G401.6 (cell line): ENCODE data around the gene PNKP.
"Not testable (repeated sequence)": the region's sequence is repeated elsewhere in the genome, so short reads cannot be mapped to it uniquely, and the experiment has no call there.

Source experiments
- FAIRE-seq: peaks from 2 replicates; lab custom pipeline; 2012; peaks lifted over from hg19 to GRCh38; lab: Jason Lieb, UNC

The PNKP gene

GRCh38 chr19:49845414-49845813, 22.0 kb downstream of the PNKP start:
- FAIRE-seq = no peak

- no peak for FAIRE-seq
These were observed 23.0 kb downstream of the PNKP start for GRCh38 chr19:49844138-49845095.

- FAIRE-seq = no peak
These were observed 24.1 kb downstream of the PNKP start for GRCh38 chr19:49843265-49843664.

- no peak for FAIRE-seq
These were observed 26.6 kb downstream of the PNKP start for GRCh38 chr19:49840736-49841249.

GRCh38 chr19:49840321-49840720, 27.1 kb downstream of the PNKP start:
- FAIRE-seq = no peak

- no peak for FAIRE-seq
These were observed 27.7 kb downstream of the PNKP start for GRCh38 chr19:49839713-49840112.

- no peak for FAIRE-seq
These were observed 28.3 kb downstream of the PNKP start for GRCh38 chr19:49838885-49839588.

GRCh38 chr19:49837425-49837824, 30.0 kb downstream of the PNKP start:
- no peak for FAIRE-seq

- no peak for FAIRE-seq
These were observed 30.4 kb downstream of the PNKP start for GRCh38 chr19:49837009-49837310.

GRCh38 chr19:49836176-49837008, 31.0 kb downstream of the PNKP start:
- FAIRE-seq = no peak

GRCh38 chr19:49835562-49835961, 31.8 kb downstream of the PNKP start:
- FAIRE-seq = no peak

GRCh38 chr19:49833599-49833998, 33.8 kb downstream of the PNKP start:
- FAIRE-seq = no peak

GRCh38 chr19:49832556-49832955, 34.8 kb downstream of the PNKP start:
- no peak for FAIRE-seq

GRCh38 chr19:49831592-49831991, 35.8 kb downstream of the PNKP start:
- FAIRE-seq = no peak

- no peak for FAIRE-seq
These were observed 36.6 kb downstream of the PNKP start for GRCh38 chr19:49830766-49831165.

- no peak for FAIRE-seq
These were observed 37.7 kb downstream of the PNKP start for GRCh38 chr19:49829721-49830120.

- no peak for FAIRE-seq
These were observed 38.2 kb downstream of the PNKP start for GRCh38 chr19:49829200-49829599.

GRCh38 chr19:49827034-49827433, 40.3 kb downstream of the PNKP start:
- no peak for FAIRE-seq

GRCh38 chr19:49824662-49825061, 42.7 kb downstream of the PNKP start:
- FAIRE-seq = no peak

- FAIRE-seq = no peak
These were observed 43.9 kb downstream of the PNKP start for GRCh38 chr19:49823472-49823871.

- no peak for FAIRE-seq
These were observed 47.3 kb downstream of the PNKP start for GRCh38 chr19:49820125-49820524.

GRCh38 chr19:49819452-49820115, 47.8 kb downstream of the PNKP start:
- not testable (repeated sequence) for FAIRE-seq
